ENCODE measurements around the gene ARHGAP6.

DNA sequence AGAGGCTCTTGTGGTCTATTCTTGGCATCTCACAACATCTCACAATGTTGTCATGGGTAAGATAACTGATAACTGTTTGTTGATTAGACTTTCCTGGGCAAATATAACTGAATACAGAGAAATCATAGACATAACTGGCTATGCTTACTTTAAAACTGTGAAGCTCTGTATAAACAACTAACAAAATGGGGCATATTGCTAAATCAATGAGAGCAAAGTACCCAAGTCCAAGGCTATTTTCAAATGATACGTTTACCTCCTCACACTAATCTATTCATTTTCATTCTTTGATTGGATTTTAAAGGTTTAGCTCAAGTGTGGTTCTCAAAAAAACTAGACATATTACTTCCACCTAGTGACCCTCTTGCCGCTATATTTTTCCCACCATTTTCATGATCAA is 333.9 kb downstream of the ARHGAP6 start:
- TF ChIP-seq, protein P1, sequence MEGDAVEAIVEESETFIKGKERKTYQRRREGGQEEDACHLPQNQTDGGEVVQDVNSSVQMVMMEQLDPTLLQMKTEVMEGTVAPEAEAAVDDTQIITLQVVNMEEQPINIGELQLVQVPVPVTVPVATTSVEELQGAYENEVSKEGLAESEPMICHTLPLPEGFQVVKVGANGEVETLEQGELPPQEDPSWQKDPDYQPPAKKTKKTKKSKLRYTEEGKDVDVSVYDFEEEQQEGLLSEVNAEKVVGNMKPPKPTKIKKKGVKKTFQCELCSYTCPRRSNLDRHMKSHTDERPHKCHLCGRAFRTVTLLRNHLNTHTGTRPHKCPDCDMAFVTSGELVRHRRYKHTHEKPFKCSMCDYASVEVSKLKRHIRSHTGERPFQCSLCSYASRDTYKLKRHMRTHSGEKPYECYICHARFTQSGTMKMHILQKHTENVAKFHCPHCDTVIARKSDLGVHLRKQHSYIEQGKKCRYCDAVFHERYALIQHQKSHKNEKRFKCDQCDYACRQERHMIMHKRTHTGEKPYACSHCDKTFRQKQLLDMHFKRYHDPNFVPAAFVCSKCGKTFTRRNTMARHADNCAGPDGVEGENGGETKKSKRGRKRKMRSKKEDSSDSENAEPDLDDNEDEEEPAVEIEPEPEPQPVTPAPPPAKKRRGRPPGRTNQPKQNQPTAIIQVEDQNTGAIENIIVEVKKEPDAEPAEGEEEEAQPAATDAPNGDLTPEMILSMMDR (IDR thresholded peaks at IDR 0.05) = no peak
- no peak for TF ChIP-seq POLR2A (IDR thresholded peaks at IDR 0.05)
